Activated naive CD8-positive, alpha-beta T cell treated with anti-CD3 and anti-CD28 coated beads, Interleukin-2, amount 10 ng/mL, durations not matched to agents 7 days and 5 days (primary cell): ENCODE data around the gene GALNT15. TPM values are rescaled to one million over a fixed set of nuclear protein-coding genes. Genes with fewer than 3 reads are reported as not detected.

Experiments used
- ATAC-seq: fragments of 150-1000 bp; cut with Tn5 transposase; one replicate; pipeline ENCODE4 v1.10.0; 2021; ENCODE audit warnings: low read depth, moderate library complexity
- POLR2A ChIA-PET: fragments of 350-600 bp; sonication (Branson Sonifier 250); formaldehyde crosslinking; loops from one replicate; lab custom pipeline; 2021; ENCODE audit warnings: antibody characterized with exemption; lab: Charles Lee
- DNase-seq: peaks from one replicate; pipeline ENCODE4 v3.0.0; 2021
- H3K27ac Mint-ChIP-seq: one replicate; pipeline ENCODE4 v1.8.0; 2022; ENCODE audit warnings: mild to moderate bottlenecking, mixed read lengths
- H3K27me3 Mint-ChIP-seq: one replicate; pipeline ENCODE4 v1.8.0; 2022; ENCODE audit warnings: mild to moderate bottlenecking, moderate library complexity, mixed read lengths
- H3K36me3 Mint-ChIP-seq: one replicate; pipeline ENCODE4 v1.8.0; 2021; ENCODE audit warnings: mild to moderate bottlenecking, mixed read lengths
- H3K4me1 Mint-ChIP-seq: one replicate; pipeline ENCODE4 v1.8.0; 2021; ENCODE audit warnings: mixed read lengths
- H3K4me3 Mint-ChIP-seq: one replicate; pipeline ENCODE4 v1.8.0; 2022; ENCODE audit warnings: mild to moderate bottlenecking, moderate library complexity, mixed read lengths
- H3K9me3 Mint-ChIP-seq: one replicate; pipeline ENCODE4 v1.8.0; 2021; ENCODE audit warnings: mixed read lengths
- total RNA-seq, 2 experiments: library from RNA; stranded (reverse); gene quantifications; one replicate each; pipeline ENCODE4 v1.2.3, GENCODE V29; 2021

The GALNT15 gene
- total RNA-seq, 2 experiments from 2014 or later = not detected

GRCh38 chr3:16258866-16259265 lies 84.4 kb downstream of the GALNT15 start:
- ATAC-seq = no peak

GRCh38 chr3:16260046-16260445 lies 85.6 kb downstream of the GALNT15 start:
- Mint-ChIP-seq H3K36me3 (peaks cover 5% of the 10 kb centered on the region), H3K4me1 (peaks cover 14% of the 10 kb centered on the region), H3K4me3 (no peak overlapping the region), H3K27me3 (no peaks in the 10 kb centered on the region), H3K9me3 (no peaks in the 10 kb centered on the region), H3K27ac (no peak overlapping the region)
- DNase-seq (no peak), ATAC-seq (no peak)
- POLR2A ChIA-PET = no interaction called here

More at GRCh38 chr3:16258866-16259265, 84.4 kb downstream of the GALNT15 start:
- no peak for DNase-seq
- Mint-ChIP-seq H3K27me3 (no peaks in the 10 kb centered on the region), H3K9me3 (no peaks in the 10 kb centered on the region), H3K36me3 (peaks cover 5% of the 10 kb centered on the region), H3K27ac (no peak overlapping the region), H3K4me1 (peaks cover 20% of the 10 kb centered on the region), H3K4me3 (no peak overlapping the region)
- POLR2A ChIA-PET = no interaction called here

- no peak for DNase-seq
- Mint-ChIP-seq H3K27ac (no peak overlapping the region), H3K27me3 (no peaks in the 10 kb centered on the region), H3K4me3 (no peak overlapping the region), H3K36me3 (peaks cover 5% of the 10 kb centered on the region), H3K9me3 (no peaks in the 10 kb centered on the region), H3K4me1 (peaks cover 18% of the 10 kb centered on the region)
- no peak for ATAC-seq
- POLR2A ChIA-PET = no interaction called here
Observed at GRCh38 chr3:16262174-16262573, 87.7 kb downstream of the GALNT15 start.

GRCh38 chr3:16264174-16264707 lies 89.8 kb downstream of the GALNT15 start:
- ATAC-seq (no peak), DNase-seq (no peak)
- peak overlapping the region; percentile 97 for H3K4me3 Mint-ChIP-seq
- peak overlapping the region; percentile 96 for H3K27ac Mint-ChIP-seq
- H3K27me3 Mint-ChIP-seq = no peaks in the 10 kb centered on the region
- peaks cover 3% of the 10 kb centered on the region for H3K36me3 Mint-ChIP-seq
- peaks cover 24% of the 10 kb centered on the region for H3K4me1 Mint-ChIP-seq
- H3K9me3 Mint-ChIP-seq = no peaks in the 10 kb centered on the region
- POLR2A ChIA-PET = interaction anchor here (0.6 to 2.8 kb wide), 10 partner anchors 11 to 247 kb away, joined by 3 to 20 read pairs (median 6); no protein-coding TSS in a partner anchor

DNA sequence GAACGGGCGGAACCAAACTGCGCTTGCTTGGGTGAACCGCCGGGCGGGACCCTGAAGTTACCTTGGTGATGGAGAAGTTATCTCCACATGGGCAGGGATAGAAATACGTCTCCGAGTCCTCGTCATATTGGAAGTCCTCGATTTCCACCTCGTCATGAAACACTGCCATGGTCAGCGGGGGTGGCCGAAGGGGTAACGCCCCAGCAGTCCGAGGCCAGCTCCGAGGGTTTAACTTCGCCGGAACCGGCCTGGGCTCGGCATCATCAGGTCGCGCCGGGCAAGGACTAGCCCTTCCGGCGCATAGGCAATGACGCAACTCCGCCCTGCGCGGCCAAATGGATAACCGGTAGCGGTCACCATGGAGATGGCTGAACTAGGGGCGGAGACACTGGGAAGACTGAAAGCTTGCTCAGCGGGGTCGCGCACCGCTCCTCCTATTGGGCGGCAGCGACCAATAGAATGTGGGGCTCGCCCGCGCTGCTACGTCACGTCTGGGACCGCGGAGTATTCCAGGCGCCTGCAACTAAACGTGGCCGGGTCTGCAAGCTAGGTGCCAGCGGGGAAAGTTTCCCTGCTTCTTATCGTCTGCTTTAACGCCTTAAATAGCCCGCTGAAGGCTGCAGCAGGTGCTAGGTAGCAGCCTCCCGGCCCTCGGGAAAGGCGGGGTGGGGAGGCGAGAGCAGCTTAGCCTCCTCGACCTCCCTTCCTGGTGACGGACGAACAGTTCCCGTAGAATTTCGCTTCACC lies 90.4 kb downstream of the GALNT15 start, which contains the start of the genes DPH3 and OXNAD1:
Gene DPH3, minus strand, starts transcription at position 236 of the 747 bp plus-strand sequence. Its CDS starts 67 bp downstream, at position 169.
Gene OXNAD1, plus strand, starts transcription at position 505 of the 747 bp plus-strand sequence. CDS start 5,741 bp downstream, outside the sequence.
- Mint-ChIP-seq H3K4me1 (peaks cover 27% of the 10 kb centered on the region), H3K27ac (peak within 1 kb of the TSS; percentile 96), H3K4me3 (peak within 1 kb of the TSS; percentile 97), H3K36me3 (peaks cover 4% of the 10 kb centered on the region), H3K27me3 (no peaks in the 10 kb centered on the region), H3K9me3 (no peaks in the 10 kb centered on the region)
- peak; percentile 96 for ATAC-seq
- POLR2A ChIA-PET = interaction anchor here (0.8 to 2.8 kb wide), 12 partner anchors 12 to 247 kb away, joined by 3 to 20 read pairs (median 5); no protein-coding TSS in a partner anchor
- DNase-seq = peak; percentile 99

DNA sequence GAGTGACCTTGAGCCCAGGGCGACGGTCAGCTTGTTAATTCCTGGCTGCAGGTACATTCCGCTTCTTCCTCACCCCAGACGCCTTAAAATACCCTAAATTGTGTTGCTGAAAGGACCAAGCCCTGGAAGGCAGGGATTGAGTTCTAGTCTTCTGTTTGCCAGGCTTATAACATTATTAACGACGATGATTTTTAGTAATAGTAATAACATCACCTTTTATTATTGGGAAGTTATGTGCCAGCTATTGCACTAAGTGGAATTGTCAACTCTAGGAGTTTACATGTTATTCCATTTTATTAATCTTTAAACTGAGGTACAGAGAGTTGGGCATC lies 90.9 kb downstream of the GALNT15 start:
- Mint-ChIP-seq H3K27ac (peak overlapping the region; percentile 96), H3K36me3 (peaks cover 1% of the 10 kb centered on the region), H3K4me3 (peak overlapping the region; percentile 97), H3K27me3 (no peaks in the 10 kb centered on the region), H3K4me1 (peaks cover 27% of the 10 kb centered on the region), H3K9me3 (no peaks in the 10 kb centered on the region)
- DNase-seq (no peak), ATAC-seq (no peak)
- POLR2A ChIA-PET = interaction anchor here (0.8 to 2.8 kb wide), 11 partner anchors 12 to 246 kb away, joined by 3 to 20 read pairs (median 5); no protein-coding TSS in a partner anchor

DNA sequence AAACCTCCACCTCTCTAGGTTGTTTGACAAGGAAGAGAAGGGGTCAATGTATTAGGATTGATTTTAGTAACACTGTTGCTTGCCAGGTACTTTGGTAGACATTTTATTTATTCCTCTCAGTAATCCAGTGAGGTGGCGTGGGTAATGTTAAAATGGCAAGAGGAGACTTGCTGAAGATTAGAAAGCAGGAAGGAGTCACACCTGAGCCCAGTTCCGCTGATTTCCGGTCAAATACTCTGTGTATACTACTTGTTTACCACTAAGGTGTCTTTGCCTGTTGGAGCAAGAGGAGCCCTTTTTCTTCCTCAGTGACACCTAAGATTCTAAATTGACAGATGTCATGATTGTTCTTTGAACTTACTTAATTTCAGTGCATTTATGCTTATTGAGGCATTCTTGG lies 92.2 kb downstream of the GALNT15 start:
- Mint-ChIP-seq H3K27ac (peak overlapping the region; percentile 8), H3K4me1 (peaks cover 27% of the 10 kb centered on the region), H3K9me3 (no peaks in the 10 kb centered on the region), H3K4me3 (peak overlapping the region; percentile 7), H3K36me3 (peaks cover 10% of the 10 kb centered on the region), H3K27me3 (no peaks in the 10 kb centered on the region)
- DNase-seq (no peak), ATAC-seq (no peak)
- POLR2A ChIA-PET = no interaction called here

DNA sequence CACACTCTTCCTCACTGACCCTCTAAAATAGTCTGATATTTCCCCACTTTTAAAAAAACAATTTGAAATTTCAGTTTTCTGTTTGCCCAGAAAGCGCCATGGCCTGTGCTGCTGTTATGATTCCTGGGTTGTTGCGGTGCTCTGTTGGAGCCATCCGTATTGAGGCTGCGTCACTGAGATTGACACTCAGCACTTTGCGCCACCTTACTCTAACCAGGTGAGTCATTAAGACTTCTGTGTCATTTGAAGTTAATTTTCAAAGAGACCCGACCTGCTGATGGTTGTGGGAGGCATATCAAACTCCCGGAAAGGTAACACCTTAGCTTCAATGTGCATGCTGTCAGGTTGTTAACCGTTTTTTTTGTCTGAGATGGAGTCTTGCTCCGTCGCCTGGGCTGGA lies 96.4 kb downstream of the GALNT15 start:
- no peak overlapping the region for H3K27ac Mint-ChIP-seq
- POLR2A ChIA-PET = no interaction called here

GRCh38 chr3:16272588-16272987 lies 98.1 kb downstream of the GALNT15 start:
- Mint-ChIP-seq H3K36me3 (peaks cover 15% of the 10 kb centered on the region), H3K9me3 (no peaks in the 10 kb centered on the region), H3K4me3 (no peak overlapping the region), H3K27me3 (no peaks in the 10 kb centered on the region), H3K4me1 (peaks cover 11% of the 10 kb centered on the region), H3K27ac (no peak overlapping the region)
- DNase-seq = no peak
- no peak for ATAC-seq
- POLR2A ChIA-PET = no interaction called here

More for the DNA sequence above, 96.4 kb downstream of the GALNT15 start:
- Mint-ChIP-seq H3K36me3 (peaks cover 13% of the 10 kb centered on the region), H3K9me3 (no peaks in the 10 kb centered on the region), H3K4me3 (no peak overlapping the region), H3K27me3 (no peaks in the 10 kb centered on the region), H3K4me1 (peaks cover 21% of the 10 kb centered on the region)
- DNase-seq = no peak
- ATAC-seq = no peak

- POLR2A ChIA-PET = interaction anchor here (0.7 kb wide), 1 partner anchor 243 kb away, joined by 5 read pairs; no protein-coding TSS in a partner anchor
- DNase-seq (no peak), ATAC-seq (no peak)
- Mint-ChIP-seq H3K27me3 (no peaks in the 10 kb centered on the region), H3K9me3 (no peaks in the 10 kb centered on the region), H3K4me3 (no peak overlapping the region), H3K36me3 (peaks cover 15% of the 10 kb centered on the region), H3K4me1 (peaks cover 3% of the 10 kb centered on the region), H3K27ac (no peak overlapping the region)
Observed at GRCh38 chr3:16273867-16274266, 99.4 kb downstream of the GALNT15 start.

DNA sequence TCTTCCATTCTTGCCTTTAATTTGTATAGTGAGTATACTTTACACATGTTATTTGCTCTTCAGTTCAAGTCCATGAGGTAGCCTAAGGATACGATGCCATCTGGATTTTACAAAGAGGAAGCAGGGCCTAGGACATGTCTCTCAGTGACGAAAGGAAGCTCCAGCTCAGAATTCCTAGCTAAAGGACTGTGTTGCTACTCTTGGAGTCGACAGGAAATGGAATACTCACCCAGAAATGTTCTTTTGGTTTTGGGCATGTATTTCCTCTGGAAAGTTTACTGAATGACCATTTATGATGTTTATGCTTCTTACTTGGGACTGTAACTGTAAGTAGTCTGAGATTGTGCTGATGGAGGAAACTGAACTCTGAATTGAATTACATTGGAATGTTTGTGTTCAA lies 103.0 kb downstream of the GALNT15 start:
- H3K36me3 Mint-ChIP-seq = peaks cover 11% of the 10 kb centered on the region
- H3K4me1 Mint-ChIP-seq = peaks cover 3% of the 10 kb centered on the region
- no peak overlapping the region for H3K27ac Mint-ChIP-seq
- POLR2A ChIA-PET = no interaction called here
- H3K9me3 Mint-ChIP-seq = no peaks in the 10 kb centered on the region
- ATAC-seq = no peak
- DNase-seq = no peak
- no peaks in the 10 kb centered on the region for H3K27me3 Mint-ChIP-seq
- no peak overlapping the region for H3K4me3 Mint-ChIP-seq

- Mint-ChIP-seq H3K4me3 (no peak overlapping the region), H3K9me3 (no peaks in the 10 kb centered on the region), H3K36me3 (peaks cover 21% of the 10 kb centered on the region), H3K27ac (no peak overlapping the region), H3K27me3 (no peaks in the 10 kb centered on the region), H3K4me1 (peaks cover 7% of the 10 kb centered on the region)
- DNase-seq = no peak
- POLR2A ChIA-PET = no interaction called here
- ATAC-seq = no peak
Observed at GRCh38 chr3:16279010-16279801, 104.7 kb downstream of the GALNT15 start.

DNA sequence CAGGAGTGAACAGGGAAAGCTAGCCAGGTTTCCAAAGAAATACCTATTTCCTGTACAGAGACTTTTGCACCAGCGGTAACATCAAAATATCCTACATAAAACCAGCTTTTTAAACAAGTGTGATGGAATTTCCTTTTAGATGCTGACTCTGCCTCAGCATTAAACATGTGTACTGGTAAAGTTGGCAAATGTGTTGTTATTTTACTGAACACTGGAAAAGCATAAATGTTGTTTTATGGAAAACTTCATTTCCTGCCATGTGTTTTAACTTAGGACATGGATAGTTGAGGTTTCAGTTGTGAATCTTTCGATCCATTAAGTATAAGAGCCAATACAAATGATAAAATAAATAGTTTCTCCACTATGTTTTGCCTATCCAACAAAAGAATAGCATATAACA lies 106.2 kb downstream of the GALNT15 start:
- H3K9me3 Mint-ChIP-seq = no peaks in the 10 kb centered on the region

More for the DNA sequence above, 106.2 kb downstream of the GALNT15 start:
- no peak for DNase-seq
- Mint-ChIP-seq H3K27ac (no peak overlapping the region), H3K27me3 (no peaks in the 10 kb centered on the region), H3K4me1 (peaks cover 14% of the 10 kb centered on the region), H3K36me3 (peaks cover 23% of the 10 kb centered on the region), H3K4me3 (no peak overlapping the region)
- ATAC-seq = no peak
- POLR2A ChIA-PET = no interaction called here
